H1 (cell line): Measurements from ENCODE around the gene FAM53B. TPM values are rescaled to one million over a fixed set of nuclear protein-coding genes. Genes with fewer than 3 reads are reported as not detected.
A peak's percentile ranks its signal among the peaks of the same experiment; 100 is the strongest.

Experiments used
- CTCF ChIA-PET: fragments of 300-600 bp; sonication (Branson Sonifier 250); formaldehyde crosslinking; loops from one replicate; lab custom pipeline; 2021; ENCODE audit not compliant: partially characterized antibody; lab: Charles Lee
- POLR2A ChIA-PET: fragments of 300-600 bp; sonication (Branson Sonifier 250); formaldehyde crosslinking; loops from one replicate; lab custom pipeline; 2021; ENCODE audit warnings: inconsistent platforms; ENCODE audit not compliant: partially characterized antibody; lab: Charles Lee
- DNase-seq, 2 experiments: peaks; one replicate each; pipeline versions ENCODE4 v3.0.0 to v3.0.0-alpha.2; 2010 to 2022; ENCODE audit warnings: low spot score in 2 of 2, low read depth in 1 of 2, mixed read lengths in 1 of 2
- FAIRE-seq: peaks from 2 replicates; lab custom pipeline; 2011; peaks lifted over from hg19 to GRCh38; lab: Jason Lieb, UNC
- H2AFZ ChIP-seq: 2 replicates; pipeline ENCODE4 v1.8.1; 2012; ENCODE audit warnings: low read length, inconsistent platforms
- H2AK5ac ChIP-seq: 2 replicates; pipeline ENCODE4 v1.6.1; 2013; ENCODE audit warnings: low read depth, low read length
- H2BK120ac ChIP-seq: replicated peaks from 2 replicates; pipeline ENCODE3; 2013; ENCODE audit warnings: low read depth, low read length, inconsistent platforms
- H2BK12ac ChIP-seq: 2 replicates; pipeline ENCODE4 v1.6.1; 2013; ENCODE audit warnings: low read depth, low read length
- H2BK15ac ChIP-seq: 2 replicates; pipeline ENCODE4 v1.6.1; 2013; ENCODE audit warnings: low read length
- H2BK20ac ChIP-seq: 2 replicates; pipeline ENCODE4 v1.6.1; 2013; ENCODE audit warnings: low read length
- H2BK5ac ChIP-seq: 2 replicates; pipeline ENCODE4 v1.6.1; 2013; ENCODE audit warnings: low read depth, low read length
- H3K14ac ChIP-seq: 2 replicates; pipeline ENCODE4 v1.6.1; 2013; ENCODE audit warnings: inconsistent platforms; ENCODE audit not compliant: insufficient read length
- H3K18ac ChIP-seq: 2 replicates; pipeline ENCODE4 v1.6.1; 2013; ENCODE audit warnings: low read length; ENCODE audit errors: extremely low read depth
- H3K23ac ChIP-seq: 2 replicates; pipeline ENCODE4 v1.6.1; 2013; ENCODE audit warnings: inconsistent platforms; ENCODE audit not compliant: insufficient read length
- H3K23me2 ChIP-seq: 2 replicates; pipeline ENCODE4 v1.6.1; 2013; ENCODE audit warnings: low read depth, low read length
- H3K27ac ChIP-seq: 2 replicates; pipeline ENCODE4 v1.6.1; 2011; ENCODE audit warnings: low read depth, low read length, inconsistent platforms
- H3K27me3 ChIP-seq, 4 experiments: replicated peaks in 1 of 4; 1 replicate in 1 of 4; 2 replicates in 3 of 4; pipeline versions ENCODE4 v1.6.1 to v1.8.1; 2011 to 2013; ENCODE audit warnings: low read length in 3 of 4, mild to moderate bottlenecking in 3 of 4, inconsistent platforms in 2 of 4, mixed read lengths in 2 of 4, moderate library complexity in 1 of 4; ENCODE audit not compliant: control insufficient read depth in 3 of 4, insufficient read depth in 3 of 4; ENCODE audit errors: extremely low read depth in 1 of 4
- H3K36me3 ChIP-seq, 4 experiments: 2 replicates each; pipeline versions ENCODE4 v1.6.1 to v1.8.1; 2011 to 2013; ENCODE audit warnings: mild to moderate bottlenecking in 4 of 4, low read length in 3 of 4, moderate library complexity in 2 of 4, control low read depth in 1 of 4, inconsistent platforms in 1 of 4; ENCODE audit not compliant: insufficient read depth in 4 of 4, control insufficient read depth in 2 of 4
- H3K4ac ChIP-seq: replicated peaks from 2 replicates; pipeline ENCODE3; 2013; ENCODE audit warnings: low read length, low read depth, mixed read lengths, inconsistent platforms; ENCODE audit not compliant: insufficient read length
- H3K4me1 ChIP-seq, 4 experiments: replicated peaks in 1 of 4; 1 replicate in 1 of 4; 2 replicates in 3 of 4; pipeline versions ENCODE4 v1.6.1 to v1.8.1; 2011 to 2013; ENCODE audit warnings: low read length in 3 of 4, inconsistent platforms in 2 of 4, mixed read lengths in 1 of 4; ENCODE audit not compliant: insufficient read depth in 4 of 4, control insufficient read depth in 3 of 4
- H3K4me2 ChIP-seq, 2 experiments: 2 replicates each; pipeline versions ENCODE4 v1.6.1 to v1.8.1; 2011 to 2013; ENCODE audit warnings: low read depth in 2 of 2, low read length in 2 of 2, control low read depth in 1 of 2, inconsistent platforms in 1 of 2, mild to moderate bottlenecking in 1 of 2; ENCODE audit not compliant: insufficient read depth in 1 of 2
- H3K4me3 ChIP-seq, 4 experiments: fragments of 200-600, 300-600 bp in 1 of 4; sonication (generic), shearing (Covaris generic), sonication (Bioruptor Twin) in 1 of 4; 2 replicates each; pipeline versions ENCODE4 v1.5.1 to v1.8.1; 2011 to 2016; ENCODE audit warnings: low read length in 4 of 4, low read depth in 3 of 4, control low read depth in 2 of 4, inconsistent platforms in 2 of 4, mild to moderate bottlenecking in 2 of 4, mixed read lengths in 1 of 4, moderate library complexity in 1 of 4; ENCODE audit not compliant: insufficient read depth in 2 of 4; ENCODE audit errors: extremely low read depth in 1 of 4
- H3K56ac ChIP-seq: replicated peaks from 2 replicates; pipeline ENCODE3; 2013; ENCODE audit warnings: low read depth, mild to moderate bottlenecking, mixed read lengths, low read length, inconsistent platforms; ENCODE audit not compliant: insufficient read length
- H3K79me1 ChIP-seq: 2 replicates; pipeline ENCODE4 v1.6.1; 2013; ENCODE audit warnings: low read depth, low read length, control low read depth
- H3K79me2 ChIP-seq, 2 experiments: 2 replicates each; pipeline versions ENCODE4 v1.6.1 to v1.8.1; 2012 to 2013; ENCODE audit warnings: low read length in 2 of 2, mild to moderate bottlenecking in 2 of 2, inconsistent platforms in 1 of 2; ENCODE audit not compliant: insufficient read depth in 2 of 2, control insufficient read depth in 1 of 2
- H3K9ac ChIP-seq, 4 experiments: replicated peaks in 1 of 4; 1 replicate in 1 of 4; 2 replicates in 3 of 4; pipeline versions ENCODE4 v1.6.1 to v1.8.1; 2011 to 2013; ENCODE audit warnings: low read depth in 3 of 4, low read length in 3 of 4, control low read depth in 2 of 4, mild to moderate bottlenecking in 2 of 4, moderate library complexity in 2 of 4, inconsistent platforms in 1 of 4; ENCODE audit errors: extremely low read depth in 1 of 4
- H3K9me3 ChIP-seq, 2 experiments: 2 replicates each; pipeline versions ENCODE4 v1.6.1 to v1.8.1; 2012 to 2013; ENCODE audit warnings: mild to moderate bottlenecking in 2 of 2, moderate library complexity in 2 of 2, control low read depth in 1 of 2, inconsistent platforms in 1 of 2, low read depth in 1 of 2, low read length in 1 of 2, mixed read lengths in 1 of 2; ENCODE audit not compliant: insufficient read depth in 2 of 2
- H4K20me1 ChIP-seq, 2 experiments: replicated peaks in 1 of 2; 2 replicates each; pipeline versions ENCODE3 to v1.8.1; 2011 to 2013; ENCODE audit warnings: inconsistent platforms in 2 of 2, low read length in 2 of 2, mild to moderate bottlenecking in 1 of 2; ENCODE audit not compliant: insufficient read depth in 2 of 2, control insufficient read depth in 1 of 2
- H4K5ac ChIP-seq: 2 replicates; pipeline ENCODE4 v1.6.1; 2013; ENCODE audit warnings: low read length, low read depth, mixed read lengths, inconsistent platforms; ENCODE audit not compliant: insufficient read length
- H4K8ac ChIP-seq: 2 replicates; pipeline ENCODE4 v1.8.0; 2013; ENCODE audit warnings: mild to moderate bottlenecking, moderate library complexity, low read length, inconsistent platforms; ENCODE audit not compliant: insufficient read depth; ENCODE audit errors: extremely low read depth
- H4K91ac ChIP-seq: replicated peaks from 2 replicates; pipeline ENCODE3; 2013; ENCODE audit warnings: low read length, mixed read lengths, inconsistent platforms; ENCODE audit not compliant: insufficient read length
- ATF3 ChIP-seq: IDR thresholded peaks from 2 replicates; pipeline ENCODE4 v1.6.1; 2011; ENCODE audit warnings: low read depth, mild to moderate bottlenecking, low read length; ENCODE audit not compliant: insufficient read depth
- CBX8 ChIP-seq: fragments of 300-800, 300-1000 bp; sonication (generic); IDR thresholded peaks from 2 replicates; pipeline ENCODE4 v1.7.1; 2016; ENCODE audit warnings: low read depth, low read length, borderline replicate concordance
- MAX ChIP-seq: IDR thresholded peaks from 2 replicates; pipeline ENCODE4 v1.6.1; 2012; ENCODE audit warnings: inconsistent platforms
- NANOG ChIP-seq: IDR thresholded peaks from 2 replicates; pipeline ENCODE4 v1.6.1; 2011; ENCODE audit warnings: low read length, low read depth, mild to moderate bottlenecking, inconsistent platforms; ENCODE audit not compliant: insufficient read depth, poor library complexity, severe bottlenecking
- POU5F1 ChIP-seq: IDR thresholded peaks from 2 replicates; pipeline ENCODE4 v1.6.1; 2011; ENCODE audit warnings: low read depth, mild to moderate bottlenecking, low read length, moderate library complexity
- YY1 ChIP-seq: IDR thresholded peaks from 2 replicates; pipeline ENCODE4 v1.6.1; 2011; ENCODE audit warnings: low read depth, mild to moderate bottlenecking, low read length
- ZNF274 ChIP-seq: IDR thresholded peaks from 2 replicates; pipeline ENCODE4 v1.7.0; 2012; ENCODE audit warnings: low read length, borderline replicate concordance; ENCODE audit errors: extremely low read depth
- WGBS, 2 experiments: shearing (Covaris generic) in 1 of 2; methylation state at CpG; one replicate each; pipeline versions ENCODE4 v1.1.6 to v1.1.7; 2013 to 2015; ENCODE audit warnings: low lambda C conversion rate in 2 of 2, mixed read lengths in 2 of 2, inconsistent platforms in 1 of 2, low coverage in 1 of 2, missing lambda C conversion rate in 1 of 2; ENCODE audit not compliant: insufficient replicate concordance in 2 of 2, insufficient coverage in 1 of 2, insufficient read length in 1 of 2; ENCODE audit errors: extremely low coverage in 1 of 2, missing lambda C conversion rate in 1 of 2; 5-methylcytosine and 5-hydroxymethylcytosine counted together
- polyA plus RNA-seq, 7 experiments: library from polyadenylated mRNA; depleted of rRNA in 3 of 7; stranded (reverse) in 5 of 7; unstranded in 2 of 7; fragments of >200 nt in 5 of 7; fragments of 200-250 nt in 2 of 7; gene quantifications; 1 replicate in 5 of 7; 2 replicates in 1 of 7; 4 replicates in 1 of 7; pipeline versions ENCODE4 v1.2.1 to v1.2.3, GENCODE V29; 2011 to 2013; ENCODE audit warnings: missing spikeins in 2 of 7, mixed read lengths in 2 of 7
- total RNA-seq: library from RNA; stranded (reverse); fragmentation: NEBNext Ultra II Directional; extraction: Animal tissue kit (Norgen Biotek cat#: 25700); gene quantifications from 2 replicates; pipeline ENCODE4 v1.2.1, GENCODE V29; 2021

The FAM53B gene
- total and polyA plus RNA-seq, 2 of the 8 experiments (the other 6 are each of a cell fraction or from before 2014, with no cell fraction given), result 5.3 to 14.4 TPM

- Histone ChIP-seq H3K4me1 (peaks cover 0 to 8% (median 2%) of the 10 kb centered on the region in 4 experiments; a peak in 4 of 7 replicates), H3K23me2 (no peaks in the 10 kb centered on the region; the same call in 1 of the 2 replicates), H3K79me2 (no peaks in the 10 kb centered on the region), H3K18ac (0 out of 2 replicates have a peak overlapping the region, but pooled peaks have one; percentile 7), H3K4me2 (no peak overlapping the region), H3K9me3 (no peaks in the 10 kb centered on the region), H4K5ac (no peak overlapping the region), H3K56ac (no peak overlapping the region), H3K27me3 (no peaks in the 10 kb centered on the region; a peak in 1 of 7 replicates), H2BK20ac (no peak overlapping the region), H2AFZ (no peak overlapping the region), H4K8ac (no peak overlapping the region), H3K9ac (no peak overlapping the region), H3K23ac (no peak overlapping the region), H2BK15ac (no peak overlapping the region), H4K20me1 (peaks cover 0 to 12% of the 10 kb centered on the region in 2 experiments), H3K4ac (no peak overlapping the region), H2AK5ac (no peak overlapping the region), H3K36me3 (no peaks in the 10 kb centered on the region; a peak in 2 of 8 replicates), H2BK12ac (no peak overlapping the region), H3K4me3 (no peak overlapping the region), H2BK120ac (no peak overlapping the region), H2BK5ac (no peak overlapping the region), H3K79me1 (no peaks in the 10 kb centered on the region), H3K27ac (no peak overlapping the region), H3K14ac (no peak overlapping the region), H4K91ac (no peak overlapping the region)
- WGBS, 2 experiments, result 70% methylated on average over 13 of the region's 18 CpGs; no CpG with 5 or more reads in 1 of the 2 experiments
- ChIA-PET CTCF (interaction anchor here (0.6 to 3.7 kb wide), 13 partner anchors 9 to 537 kb away, joined by 3 to 14 read pairs (median 4); no protein-coding TSS in a partner anchor), POLR2A (no interaction called here)
- no peak for FAIRE-seq
- DNase-seq, result peak in 1 of 2 experiments; percentile 73
- peak; percentile 24; the same call in 1 of the 2 replicates for TF ChIP-seq YY1
- TF ChIP-seq NANOG, result no peak
- TF ChIP-seq ATF3, result no peak
- TF ChIP-seq POU5F1, result no peak
- no peak for TF ChIP-seq CBX8
- TF ChIP-seq MAX, result peak; percentile 49
- no peak for TF ChIP-seq ZNF274
Measured at GRCh38 chr10:124612611-124613498, 131.3 kb downstream of the FAM53B start.
